Measurements from ENCODE around the gene LIN9. TPM values are rescaled to one million over a fixed set of nuclear protein-coding genes. Genes with fewer than 3 reads are reported as not detected.

Gene LIN9
- total RNA-seq, 1 donor from 2014 or later, result 4.6 TPM

- TF ChIP-seq, protein P1, sequence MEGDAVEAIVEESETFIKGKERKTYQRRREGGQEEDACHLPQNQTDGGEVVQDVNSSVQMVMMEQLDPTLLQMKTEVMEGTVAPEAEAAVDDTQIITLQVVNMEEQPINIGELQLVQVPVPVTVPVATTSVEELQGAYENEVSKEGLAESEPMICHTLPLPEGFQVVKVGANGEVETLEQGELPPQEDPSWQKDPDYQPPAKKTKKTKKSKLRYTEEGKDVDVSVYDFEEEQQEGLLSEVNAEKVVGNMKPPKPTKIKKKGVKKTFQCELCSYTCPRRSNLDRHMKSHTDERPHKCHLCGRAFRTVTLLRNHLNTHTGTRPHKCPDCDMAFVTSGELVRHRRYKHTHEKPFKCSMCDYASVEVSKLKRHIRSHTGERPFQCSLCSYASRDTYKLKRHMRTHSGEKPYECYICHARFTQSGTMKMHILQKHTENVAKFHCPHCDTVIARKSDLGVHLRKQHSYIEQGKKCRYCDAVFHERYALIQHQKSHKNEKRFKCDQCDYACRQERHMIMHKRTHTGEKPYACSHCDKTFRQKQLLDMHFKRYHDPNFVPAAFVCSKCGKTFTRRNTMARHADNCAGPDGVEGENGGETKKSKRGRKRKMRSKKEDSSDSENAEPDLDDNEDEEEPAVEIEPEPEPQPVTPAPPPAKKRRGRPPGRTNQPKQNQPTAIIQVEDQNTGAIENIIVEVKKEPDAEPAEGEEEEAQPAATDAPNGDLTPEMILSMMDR (IDR thresholded peaks at IDR 0.05), result no peak
- H3K36me3 ChIP-seq, result peaks cover 8% of the 10 kb centered on the region
- no peaks in the 10 kb centered on the region for H3K9me3 ChIP-seq
- H3K4me1 ChIP-seq, result no peaks in the 10 kb centered on the region
- DNase-seq, result peak; percentile 28
- intact Hi-C loops (cut with DNase I), result no loop called here
- no peak overlapping the region for H3K27ac ChIP-seq
- no peak overlapping the region for H3K4me3 ChIP-seq
- no peak for ATAC-seq
- H3K27me3 ChIP-seq, result no peaks in the 10 kb centered on the region
Observed at GRCh38 chr1:226353698-226354525, 44.9 kb upstream of the LIN9 start.

GRCh38 chr1:226351709-226352108, 42.7 kb upstream of the LIN9 start:
- DNase-seq, result no peak
- Histone ChIP-seq H3K4me1 (no peaks in the 10 kb centered on the region), H3K27me3 (no peaks in the 10 kb centered on the region), H3K9me3 (no peaks in the 10 kb centered on the region), H3K36me3 (no peaks in the 10 kb centered on the region), H3K4me3 (no peak overlapping the region), H3K27ac (no peak overlapping the region)
- ATAC-seq, result no peak
- TF ChIP-seq, protein P1 (IDR thresholded peaks at IDR 0.05), result no peak
- intact Hi-C loops (cut with DNase I), result no loop called here

GRCh38 chr1:226350519-226350865, 41.5 kb upstream of the LIN9 start:
- no peaks in the 10 kb centered on the region for H3K9me3 ChIP-seq
- intact Hi-C loops (cut with DNase I), result no loop called here
- H3K27me3 ChIP-seq, result no peaks in the 10 kb centered on the region
- no peaks in the 10 kb centered on the region for H3K36me3 ChIP-seq
- no peak for ATAC-seq
- no peak for DNase-seq
- no peak overlapping the region for H3K27ac ChIP-seq
- H3K4me1 ChIP-seq, result no peaks in the 10 kb centered on the region
- TF ChIP-seq, protein P1 (IDR thresholded peaks at IDR 0.05), result no peak
- no peak overlapping the region for H3K4me3 ChIP-seq

- peak; percentile 48 for ATAC-seq
- DNase-seq, result no peak
- Histone ChIP-seq H3K4me1 (no peaks in the 10 kb centered on the region), H3K9me3 (no peaks in the 10 kb centered on the region), H3K36me3 (no peaks in the 10 kb centered on the region), H3K4me3 (no peak overlapping the region), H3K27me3 (no peaks in the 10 kb centered on the region), H3K27ac (no peak overlapping the region)
- intact Hi-C loops (cut with DNase I), result no loop called here
- TF ChIP-seq, protein P1 (IDR thresholded peaks at IDR 0.05), result no peak
Observed at GRCh38 chr1:226349801-226350518, 41.0 kb upstream of the LIN9 start.

GRCh38 chr1:226349081-226349480, 40.1 kb upstream of the LIN9 start:
- Histone ChIP-seq H3K4me1 (no peaks in the 10 kb centered on the region), H3K27ac (no peak overlapping the region), H3K4me3 (no peak overlapping the region), H3K27me3 (no peaks in the 10 kb centered on the region), H3K36me3 (no peaks in the 10 kb centered on the region), H3K9me3 (no peaks in the 10 kb centered on the region)
- TF ChIP-seq, protein P1 (IDR thresholded peaks at IDR 0.05), result no peak
- intact Hi-C loops (cut with DNase I), result no loop called here
- ATAC-seq, result no peak
- no peak for DNase-seq
